HG03045 (cell line): Measurements from ENCODE around the gene ETHE1.
A peak's percentile ranks its signal among the peaks of the same experiment; 100 is the strongest.
"Not testable (repeated sequence)": the region's sequence is repeated elsewhere in the genome, so short reads cannot be mapped to it uniquely, and the experiment has no call there.

Source experiments
- ATAC-seq: cut with Tn5 transposase; IDR thresholded peaks from one replicate; pipeline ENCODE4 v1.9.1; 2021; ENCODE audit warnings: mild to moderate bottlenecking, moderate library complexity; ENCODE audit not compliant: unreplicated experiment

ETHE1 gene

DNA sequence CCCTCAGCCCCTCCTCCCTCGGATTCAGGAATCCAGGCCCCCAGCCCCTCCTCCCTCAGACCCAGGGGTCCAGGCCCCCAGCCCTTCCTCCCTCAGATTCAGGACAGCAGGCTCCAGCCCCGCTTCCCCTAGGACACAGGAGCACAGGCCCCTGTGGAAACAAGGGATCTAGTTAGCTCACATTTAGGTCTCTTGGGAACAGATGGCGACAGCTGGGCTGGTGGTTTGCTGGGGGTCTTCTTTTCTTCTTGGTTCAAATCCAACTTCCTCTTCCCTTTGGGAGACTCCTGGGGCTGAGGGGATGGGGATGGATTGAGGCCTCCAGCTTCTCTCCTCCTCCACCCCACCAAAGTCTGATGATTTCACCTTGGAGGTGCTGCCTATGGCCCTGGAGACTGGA lies 25.6 kb upstream of the ETHE1 start:
- no peak for ATAC-seq

- ATAC-seq: no peak
These were observed 25.1 kb upstream of the ETHE1 start for GRCh38 chr19:43552198-43552450.

GRCh38 chr19:43551399-43552197 lies 24.6 kb upstream of the ETHE1 start:
- no peak for ATAC-seq

- no peak for ATAC-seq
These were observed 21.7 kb upstream of the ETHE1 start for GRCh38 chr19:43548706-43549105.

- ATAC-seq: not testable (repeated sequence)
These were observed 20.9 kb upstream of the ETHE1 start for GRCh38 chr19:43547926-43548325.

GRCh38 chr19:43546581-43546980 lies 19.6 kb upstream of the ETHE1 start:
- no peak for ATAC-seq

DNA sequence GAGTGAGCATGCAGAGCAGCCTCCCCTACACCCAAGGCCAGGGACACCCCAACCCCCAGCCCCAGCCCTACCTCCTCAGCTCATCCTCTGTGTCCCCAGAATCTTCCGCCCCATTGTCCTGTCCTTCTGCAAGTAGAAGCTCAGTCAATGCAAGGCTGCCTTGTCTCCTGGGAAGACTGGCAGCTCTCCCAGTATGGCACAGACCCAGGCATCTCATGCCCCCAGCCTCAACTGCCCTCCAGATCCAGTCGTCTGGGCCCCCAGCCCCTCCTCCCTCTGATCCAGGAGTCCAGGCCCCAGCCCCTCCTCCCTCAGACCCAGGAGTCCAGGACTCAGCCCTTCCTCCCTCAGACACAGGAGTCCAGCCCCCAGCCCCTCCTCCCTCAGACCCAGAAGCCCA lies 19.0 kb upstream of the ETHE1 start:
- no peak for ATAC-seq

- no peak for ATAC-seq
These were observed 18.3 kb upstream of the ETHE1 start for GRCh38 chr19:43545276-43545675.

- ATAC-seq: no peak
These were observed 17.1 kb upstream of the ETHE1 start for GRCh38 chr19:43544077-43544476.

- no peak for ATAC-seq
These were observed 15.1 kb upstream of the ETHE1 start for GRCh38 chr19:43541920-43542650.

DNA sequence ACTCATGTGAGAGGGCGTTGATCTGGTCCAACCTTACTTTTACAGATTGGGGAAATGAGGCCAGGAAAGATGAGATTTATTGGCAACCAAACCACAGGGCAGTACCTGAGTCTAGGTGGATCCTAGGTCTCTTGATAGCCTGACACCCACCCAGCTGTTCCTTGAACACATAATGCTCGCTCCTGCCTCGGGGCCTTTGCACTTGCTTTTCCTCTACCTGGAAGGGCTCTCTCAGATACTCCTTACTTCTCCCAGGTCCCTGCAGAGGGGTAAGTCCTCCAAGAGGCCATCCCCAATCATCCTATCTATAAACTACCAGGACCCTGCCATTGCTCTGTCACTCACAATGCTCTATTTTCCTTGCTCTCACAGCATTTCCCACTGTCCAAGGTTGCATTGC lies 13.4 kb upstream of the ETHE1 start:
- no peak for ATAC-seq

- ATAC-seq: no peak
These were observed 11.9 kb upstream of the ETHE1 start for GRCh38 chr19:43538922-43539321.

GRCh38 chr19:43534816-43535761 lies 8.1 kb upstream of the ETHE1 start:
- no peak for ATAC-seq

GRCh38 chr19:43534305-43534815 lies 7.4 kb upstream of the ETHE1 start:
- no peak for ATAC-seq

- ATAC-seq: peak; percentile 59
These were observed 6.7 kb upstream of the ETHE1 start for GRCh38 chr19:43533546-43534304.

- peak; percentile 62 for ATAC-seq
These were observed 6.1 kb upstream of the ETHE1 start, which contains the start of gene ZNF575 for GRCh38 chr19:43532962-43533545. Gene ZNF575, plus strand, starts transcription at chr19:43533188. Its CDS starts 1,235 bp downstream, at chr19:43534423.

GRCh38 chr19:43532571-43532961 lies 5.6 kb upstream of the ETHE1 start:
- no peak for ATAC-seq

DNA sequence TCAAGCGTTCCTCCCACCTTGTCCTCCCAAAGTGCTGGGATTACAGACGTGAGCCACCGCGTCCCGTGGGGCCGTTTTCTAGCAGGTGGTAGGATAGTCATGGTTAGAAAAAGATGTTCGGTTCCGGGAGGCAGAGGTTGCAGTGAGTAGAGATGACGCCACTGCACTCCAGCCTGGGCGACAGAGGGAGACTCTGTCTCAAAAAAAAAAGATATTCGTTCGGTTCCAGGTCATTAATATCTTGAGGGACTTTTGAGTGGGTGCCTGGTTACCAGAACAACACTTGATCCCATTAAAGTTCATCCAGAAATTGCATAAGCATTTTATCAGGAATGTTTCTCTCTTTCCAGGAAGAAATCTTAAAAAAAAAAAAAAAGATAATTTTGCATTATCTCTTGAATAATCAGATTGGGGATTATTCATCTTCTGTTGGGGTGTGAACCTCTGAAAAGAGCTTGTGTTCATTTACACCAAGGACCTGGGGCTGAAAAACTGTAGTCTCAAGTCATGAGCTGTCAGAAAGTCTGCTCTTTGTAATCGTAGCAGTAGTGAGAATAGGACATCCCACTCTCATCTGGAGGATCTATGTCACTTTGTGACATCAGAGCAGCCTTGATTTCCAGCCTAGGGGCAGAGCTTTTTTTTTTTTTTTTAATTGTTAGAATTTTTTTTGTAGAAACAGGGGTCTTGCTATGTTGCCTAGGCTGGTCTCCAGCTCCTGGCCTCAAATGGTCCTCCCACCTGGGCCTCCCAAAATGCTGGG lies 1.0 kb upstream of the ETHE1 start:
- no peak for ATAC-seq
